Measurements from ENCODE around the gene ATMIN. TPM values are rescaled to one million over a fixed set of nuclear protein-coding genes. Genes with fewer than 3 reads are reported as not detected.

The ATMIN gene
- total and polyA plus RNA-seq, 12 donors, result 7.4 to 32.0 (median 29.0) TPM

DNA sequence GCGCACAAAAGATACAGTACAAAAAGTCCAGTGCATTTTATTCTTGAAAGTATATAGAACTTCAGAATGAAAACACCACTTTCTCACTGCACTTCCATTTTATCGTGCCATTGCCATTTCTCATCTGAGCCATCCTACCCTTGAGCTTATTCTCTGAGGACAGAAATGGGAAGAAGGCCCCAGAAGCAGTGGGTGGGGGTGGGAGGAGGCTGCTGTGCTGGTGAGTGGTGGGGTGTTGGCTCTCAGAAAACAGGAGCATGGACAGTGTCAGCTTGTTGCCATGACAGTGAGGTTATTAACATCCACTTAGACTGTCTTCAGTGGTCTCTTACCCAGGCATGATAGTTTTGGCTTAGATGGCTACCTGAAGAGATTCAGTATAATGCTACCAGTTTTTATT, 4.5 kb downstream of the ATMIN start:
- Histone ChIP-seq H3K4me3 (no peak overlapping the region), H3K27me3 (no peaks in the 10 kb centered on the region), H3K4me1 (peaks cover 0 to 42% (median 25%) of the 10 kb centered on the region in 9 donors), H3K9me3 (no peaks in the 10 kb centered on the region), H3K27ac (no peak overlapping the region), H3K36me3 (peaks cover 6 to 73% (median 35%) of the 10 kb centered on the region in 9 donors)
- intact Hi-C loops (cut with DNase I), result no loop called here
- TF ChIP-seq, protein P1, sequence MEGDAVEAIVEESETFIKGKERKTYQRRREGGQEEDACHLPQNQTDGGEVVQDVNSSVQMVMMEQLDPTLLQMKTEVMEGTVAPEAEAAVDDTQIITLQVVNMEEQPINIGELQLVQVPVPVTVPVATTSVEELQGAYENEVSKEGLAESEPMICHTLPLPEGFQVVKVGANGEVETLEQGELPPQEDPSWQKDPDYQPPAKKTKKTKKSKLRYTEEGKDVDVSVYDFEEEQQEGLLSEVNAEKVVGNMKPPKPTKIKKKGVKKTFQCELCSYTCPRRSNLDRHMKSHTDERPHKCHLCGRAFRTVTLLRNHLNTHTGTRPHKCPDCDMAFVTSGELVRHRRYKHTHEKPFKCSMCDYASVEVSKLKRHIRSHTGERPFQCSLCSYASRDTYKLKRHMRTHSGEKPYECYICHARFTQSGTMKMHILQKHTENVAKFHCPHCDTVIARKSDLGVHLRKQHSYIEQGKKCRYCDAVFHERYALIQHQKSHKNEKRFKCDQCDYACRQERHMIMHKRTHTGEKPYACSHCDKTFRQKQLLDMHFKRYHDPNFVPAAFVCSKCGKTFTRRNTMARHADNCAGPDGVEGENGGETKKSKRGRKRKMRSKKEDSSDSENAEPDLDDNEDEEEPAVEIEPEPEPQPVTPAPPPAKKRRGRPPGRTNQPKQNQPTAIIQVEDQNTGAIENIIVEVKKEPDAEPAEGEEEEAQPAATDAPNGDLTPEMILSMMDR (IDR thresholded peaks at IDR 0.05), result no peak
- 92 to 96% methylated on average over 2 of the region's 2 CpGs for WGBS, 2 donors
- ATAC-seq, result no peak
- no peak for DNase-seq

DNA sequence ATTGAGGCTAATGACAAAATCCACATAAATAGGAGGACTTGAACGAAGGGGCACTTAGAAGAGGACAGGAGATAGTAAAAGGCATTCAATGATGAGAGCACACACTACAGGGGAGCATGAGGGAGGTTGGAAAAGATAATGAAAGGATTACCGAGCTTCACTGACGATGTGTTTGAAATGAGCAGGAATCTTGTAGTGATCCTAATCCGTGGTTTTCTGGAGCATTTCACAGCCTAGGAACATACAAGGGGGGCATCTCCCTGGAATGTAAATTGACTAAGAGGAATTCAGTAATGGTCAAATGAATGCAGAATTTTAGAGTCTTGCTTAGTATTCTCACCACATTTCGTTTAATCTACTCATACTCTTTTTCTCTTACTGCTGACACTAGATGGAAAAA, 5.2 kb downstream of the ATMIN start:
- peaks cover 6 to 80% (median 35%) of the 10 kb centered on the region in 9 donors for H3K36me3 ChIP-seq
- ATAC-seq (no peak), DNase-seq (no peak)
- no peak overlapping the region for H3K27ac ChIP-seq
- H3K9me3 ChIP-seq, result no peaks in the 10 kb centered on the region
- H3K27me3 ChIP-seq, result no peaks in the 10 kb centered on the region
- intact Hi-C loops (cut with DNase I), result no loop called here
- no peak overlapping the region for H3K4me3 ChIP-seq
- H3K4me1 ChIP-seq, result peaks cover 0 to 38% (median 22%) of the 10 kb centered on the region in 9 donors
- WGBS, 2 donors, result 77 to 85% methylated on average over 5 of the region's 5 CpGs
- TF ChIP-seq, protein P1 (IDR thresholded peaks at IDR 0.05), result no peak

GRCh38 chr16:81041696-81042095, 6.1 kb downstream of the ATMIN start:
- Histone ChIP-seq H3K36me3 (peaks cover 6 to 83% (median 35%) of the 10 kb centered on the region in 9 donors), H3K4me3 (no peak overlapping the region), H3K4me1 (peaks cover 0 to 35% (median 20%) of the 10 kb centered on the region in 9 donors), H3K27me3 (no peaks in the 10 kb centered on the region), H3K27ac (no peak overlapping the region), H3K9me3 (no peaks in the 10 kb centered on the region)
- DNase-seq (no peak), ATAC-seq (no peak)
- intact Hi-C loops (cut with DNase I), result no loop called here
- 82 to 87% methylated on average over 4 of the region's 4 CpGs for WGBS, 2 donors
- TF ChIP-seq, protein P1 (IDR thresholded peaks at IDR 0.05), result no peak

DNA sequence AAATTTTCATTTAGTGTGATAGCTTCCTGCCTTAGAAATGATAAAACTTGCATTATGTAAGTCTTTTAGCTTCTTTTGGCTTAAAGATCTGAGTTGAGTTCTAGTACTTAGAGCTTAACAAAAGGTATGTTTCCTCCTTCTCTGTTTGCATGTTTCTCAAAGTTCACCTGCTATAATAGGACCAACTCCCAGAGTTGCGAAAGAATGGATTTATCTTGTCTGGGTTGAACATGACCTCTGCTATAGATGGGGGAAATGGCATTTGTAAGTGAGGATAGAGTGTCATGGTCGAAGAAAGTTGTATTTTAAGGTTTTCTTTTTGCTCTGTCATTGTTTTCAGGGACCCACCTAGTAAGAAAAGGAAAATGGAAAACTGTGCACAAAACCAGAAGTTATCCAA, 7.2 kb downstream of the ATMIN start:
- H3K4me1 ChIP-seq, result peaks cover 0 to 24% (median 10%) of the 10 kb centered on the region in 9 donors
- no peak overlapping the region for H3K27ac ChIP-seq
- TF ChIP-seq, protein P1 (IDR thresholded peaks at IDR 0.05), result no peak
- intact Hi-C loops (cut with DNase I), result no loop called here
- ATAC-seq, result no peak
- peaks cover 0 to 1% (median 0%) of the 10 kb centered on the region in 11 donors for H3K9me3 ChIP-seq
- H3K27me3 ChIP-seq, result no peaks in the 10 kb centered on the region
- WGBS, 2 donors, result 97 to 99% methylated on average over 2 of the region's 2 CpGs
- no peak for DNase-seq
- peaks cover 6 to 81% (median 35%) of the 10 kb centered on the region in 9 donors for H3K36me3 ChIP-seq
- no peak overlapping the region for H3K4me3 ChIP-seq

All from heart right ventricle (tissue), 16 donors.